HepG2 (cell line): ENCODE measurements around the gene THOP1. TPM values are rescaled to one million over a fixed set of nuclear protein-coding genes. Genes with fewer than 3 reads are reported as not detected.
A peak's percentile ranks its signal among the peaks of the same experiment; 100 is the strongest.

Source experiments
- ATAC-seq: fragments of 200-7000 bp; cut with Tn5 transposase; 3 replicates; pipeline ENCODE4 v1.9.1; 2020; ENCODE audit warnings: mild to moderate bottlenecking, moderate library complexity
- BruUV-seq: library from RNA; stranded (reverse); fragments of 400-500 nt; replicated peaks from 2 replicates; lab custom pipeline; 2021; lab: Mats Ljungman, UMichigan
- CTCF ChIA-PET: fragments of 300-600 bp; formaldehyde crosslinking; extraction: SDS; loops from one replicate; lab custom pipeline; 2021; ENCODE audit warnings: low total read pairs, inconsistent platforms, low intra/inter-chr PET ratio; lab: Yijun Ruan, JAX
- POLR2A ChIA-PET: fragments of 350-600 bp; sonication (Branson Sonifier 250); formaldehyde crosslinking; loops from one replicate; lab custom pipeline; 2020; ENCODE audit warnings: antibody characterized with exemption, inconsistent platforms; lab: Yijun Ruan, JAX
- DNase-seq: peaks from one replicate; pipeline ENCODE4 v3.0.0-alpha.2; 2015; ENCODE audit warnings: low spot score
- FAIRE-seq: peaks from 3 replicates; lab custom pipeline; 2011; peaks lifted over from hg19 to GRCh38; lab: Jason Lieb, UNC
- H2AFZ ChIP-seq: one replicate; pipeline ENCODE4 v1.6.1; 2011; ENCODE audit warnings: low read length, inconsistent platforms
- H3K27ac ChIP-seq: fragments of 300-600 bp; 3 replicates; pipeline ENCODE4 v1.8.0; 2011; ENCODE audit warnings: mixed run types, mild to moderate bottlenecking, mixed read lengths, low read length, inconsistent platforms; ENCODE audit not compliant: insufficient read depth; ENCODE audit errors: extremely low read length
- H3K27me3 ChIP-seq, 2 experiments: fragments of 200-600 bp in 1 of 2; 2 replicates in 1 of 2; 3 replicates in 1 of 2; pipeline versions ENCODE4 v1.6.0 to v1.8.0; 2011; ENCODE audit warnings: low read length in 2 of 2, mild to moderate bottlenecking in 2 of 2, moderate library complexity in 2 of 2, inconsistent platforms in 1 of 2; ENCODE audit not compliant: insufficient read depth in 2 of 2, control insufficient read depth in 1 of 2
- H3K36me3 ChIP-seq, 2 experiments: fragments of 200-600 bp in 1 of 2; replicated peaks in 1 of 2; 2 replicates in 1 of 2; 3 replicates in 1 of 2; pipeline versions ENCODE4 v1.5.1 to v1.8.0; 2011; ENCODE audit warnings: low read length in 2 of 2, inconsistent platforms in 1 of 2; ENCODE audit not compliant: insufficient read depth in 2 of 2, control insufficient read depth in 1 of 2
- H3K4me1 ChIP-seq: 2 replicates; pipeline ENCODE4 v1.5.1; 2012; ENCODE audit warnings: low read length, inconsistent platforms; ENCODE audit not compliant: insufficient read depth
- H3K4me2 ChIP-seq: 2 replicates; pipeline ENCODE4 v1.6.0; 2011; ENCODE audit warnings: low read depth, low read length, inconsistent platforms
- H3K4me3 ChIP-seq, 3 experiments: fragments of 200-600 bp in 1 of 3; sonication (generic), shearing (Covaris generic) in 1 of 3; replicated peaks in 1 of 3; 2 replicates each; pipeline ENCODE4 v1.5.1; 2011 to 2016; ENCODE audit warnings: low read length in 3 of 3, inconsistent platforms in 2 of 3, low read depth in 2 of 3, mild to moderate bottlenecking in 2 of 3, control low read depth in 1 of 3, mixed read lengths in 1 of 3; ENCODE audit not compliant: insufficient read depth in 1 of 3
- H3K79me2 ChIP-seq: one replicate; pipeline ENCODE4 v1.6.1; 2011; ENCODE audit warnings: low read length, inconsistent platforms; ENCODE audit not compliant: insufficient read depth
- H3K9ac ChIP-seq: 2 replicates; pipeline ENCODE4 v1.6.0; 2011; ENCODE audit warnings: mild to moderate bottlenecking, low read depth, low read length, inconsistent platforms; ENCODE audit not compliant: insufficient read depth
- H3K9me3 ChIP-seq: 2 replicates; pipeline ENCODE4 v1.5.1; 2012; ENCODE audit warnings: mild to moderate bottlenecking, low read length
- H4K20me1 ChIP-seq: 2 replicates; pipeline ENCODE4 v1.6.0; 2011; ENCODE audit warnings: inconsistent platforms, mild to moderate bottlenecking, low read length, moderate library complexity; ENCODE audit not compliant: insufficient read depth
- CC2D1A ChIP-seq: sonication (generic); formaldehyde crosslinking; IDR thresholded peaks from 2 replicates; pipeline ENCODE4 v1.8.1; 2023; ENCODE audit warnings: mild to moderate bottlenecking, missing genetic modification reagents
- FOXP1 ChIP-seq, 2 experiments: fragments of 450-650 bp in 1 of 2; IDR thresholded peaks; 2 replicates each; pipeline ENCODE4 v1.6.1; 2017 to 2018; ENCODE audit warnings: antibody characterized with exemption in 1 of 2
- MXI1 ChIP-seq: IDR thresholded peaks from 3 replicates; pipeline ENCODE4 v1.6.1; 2012; ENCODE audit warnings: low read depth, low read length, inconsistent platforms, borderline replicate concordance
- NFIC ChIP-seq: IDR thresholded peaks from 2 replicates; pipeline ENCODE4 v1.6.1; 2012; ENCODE audit warnings: mild to moderate bottlenecking, low read length, inconsistent platforms
- RORA ChIP-seq: sonication (generic); formaldehyde crosslinking; IDR thresholded peaks from 2 replicates; pipeline ENCODE4 v1.5.0; 2020; ENCODE audit warnings: mild to moderate bottlenecking, missing genetic modification reagents, moderate library complexity
- RXRB ChIP-seq: IDR thresholded peaks from 2 replicates; pipeline ENCODE4 v1.6.1; 2016; ENCODE audit warnings: borderline replicate concordance, missing genetic modification reagents, missing compliant biosample characterization
- STAG1 ChIP-seq: sonication (generic); formaldehyde crosslinking; IDR thresholded peaks from 2 replicates; pipeline ENCODE4 v1.4.0; 2020; ENCODE audit warnings: missing genetic modification reagents
- ZNF274 ChIP-seq: sonication (generic); formaldehyde crosslinking; IDR thresholded peaks from 2 replicates; pipeline ENCODE4 v1.5.1; 2020; ENCODE audit warnings: mild to moderate bottlenecking, missing genetic modification reagents
- ZNF30 ChIP-seq: sonication (generic); formaldehyde crosslinking; IDR thresholded peaks from 2 replicates; pipeline ENCODE4 v1.5.0; 2020; ENCODE audit warnings: mild to moderate bottlenecking, missing genetic modification reagents
- ZNF543 ChIP-seq: sonication (generic); formaldehyde crosslinking; IDR thresholded peaks from 2 replicates; pipeline ENCODE4 v1.4.0; 2020; ENCODE audit warnings: mild to moderate bottlenecking, missing genetic modification reagents
- ZNF572 ChIP-seq: sonication (generic); formaldehyde crosslinking; IDR thresholded peaks from 2 replicates; pipeline ENCODE4 v1.5.1; 2020; ENCODE audit warnings: mild to moderate bottlenecking, missing genetic modification reagents
- ZNF615 ChIP-seq: sonication (generic); formaldehyde crosslinking; IDR thresholded peaks from 2 replicates; pipeline ENCODE4 v1.5.0; 2020; ENCODE audit warnings: mild to moderate bottlenecking, missing genetic modification reagents, borderline replicate concordance
- ZNF75D ChIP-seq: sonication (generic); formaldehyde crosslinking; IDR thresholded peaks from 2 replicates; pipeline ENCODE4 v1.8.1; 2023; ENCODE audit warnings: missing genetic modification reagents, mild to moderate bottlenecking, borderline replicate concordance
- ZNF775 ChIP-seq: sonication (generic); formaldehyde crosslinking; IDR thresholded peaks from 2 replicates; pipeline ENCODE4 v1.4.0; 2020; ENCODE audit warnings: missing genetic modification reagents, mild to moderate bottlenecking, moderate library complexity, borderline replicate concordance
- WGBS: methylation state at CpG from one replicate; pipeline ENCODE4 v1.1.6; 2017; ENCODE audit warnings: low lambda C conversion rate; 5-methylcytosine and 5-hydroxymethylcytosine counted together
- in situ Hi-C: cut with HindIII; loops from 2 replicates; pipeline ENCODE4 v1.10.0; 2017; ENCODE audit warnings: low pct_unique_long_range_greater_than_20kb; ENCODE audit not compliant: extremely low pct_ligation_motif_present
- intact Hi-C: fragments of 100-400 bp; cut with micrococcal nuclease; formaldehyde crosslinking; loops from one replicate; pipeline ENCODE4 v1.10.0; 2022; ENCODE audit not compliant: unreplicated experiment
- polyA plus RNA-seq, 8 experiments: library from polyadenylated mRNA; depleted of rRNA in 3 of 8; stranded (reverse) in 7 of 8; unstranded in 1 of 8; fragments of >200 nt; fragmentation: Illumina TruSeq in 4 of 8; extraction: Trizol in 4 of 8; gene quantifications; 2 replicates each; pipeline versions ENCODE4 v1.2.1 to v1.2.3, GENCODE V29; 2011 to 2016; ENCODE audit warnings: low read depth in 4 of 8, missing spikeins in 1 of 8, mixed read lengths in 1 of 8; ENCODE audit not compliant: insufficient read depth in 1 of 8
- total RNA-seq, 5 experiments: library from RNA; depleted of rRNA; stranded (reverse); fragments of >200 nt; fragmentation: Illumina TruSeq; extraction: Trizol; gene quantifications; 2 replicates each; pipeline ENCODE4 v1.2.3, GENCODE V29; 2016; ENCODE audit warnings: low read depth in 1 of 5
- TF ChIP-seq, protein P1 (sequence below): sonication (generic); formaldehyde crosslinking; IDR thresholded peaks from 2 replicates; pipeline ENCODE4 v1.4.0; 2020; ENCODE audit warnings: missing genetic modification reagents
- TF ChIP-seq, protein P2 (sequence below): sonication (generic); formaldehyde crosslinking; conservative IDR thresholded peaks from 2 replicates; pipeline ENCODE4 v1.8.0; 2022; ENCODE audit warnings: missing genetic modification reagents
- TF ChIP-seq, protein P3 (sequence below): sonication (generic); formaldehyde crosslinking; IDR thresholded peaks from 2 replicates; pipeline ENCODE4 v1.4.0; 2020; ENCODE audit warnings: missing genetic modification reagents

Gene THOP1
- total and polyA plus RNA-seq, 2 of the 13 experiments (the other 11 are each of a cell fraction or from before 2014, with no cell fraction given) = 74.4 to 116 TPM

DNA sequence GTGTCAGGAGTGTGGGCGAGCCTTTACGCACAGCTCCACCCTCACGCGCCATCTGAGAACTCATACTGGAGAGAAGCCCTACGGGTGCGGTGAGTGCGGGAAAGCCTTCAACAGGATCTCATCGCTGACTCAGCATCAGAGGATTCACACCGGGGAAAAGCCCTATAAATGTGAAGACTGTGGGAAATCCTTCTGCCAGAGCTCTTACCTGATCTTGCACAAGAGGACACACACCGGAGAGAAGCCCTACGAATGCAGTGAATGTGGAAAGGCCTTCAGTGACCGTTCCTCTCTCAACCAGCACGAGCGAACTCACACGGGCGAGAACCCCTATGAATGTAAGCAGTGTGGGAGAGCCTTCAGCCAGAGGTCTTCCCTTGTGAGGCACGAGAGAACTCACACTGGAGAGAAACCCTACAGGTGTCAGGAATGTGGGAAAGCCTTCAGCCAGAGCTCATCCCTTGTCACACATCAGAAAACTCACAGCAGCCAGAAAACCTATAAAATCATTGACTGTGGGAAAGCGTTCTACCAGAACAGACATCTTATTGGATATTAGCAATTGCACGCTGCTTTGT is 49.1 kb downstream of the THOP1 start:
- ChIA-PET CTCF (no interaction called here), POLR2A (no interaction called here)
- Histone ChIP-seq H3K27me3 (no peaks in the 10 kb centered on the region), H3K27ac (no peak overlapping the region), H4K20me1 (no peaks in the 10 kb centered on the region), H3K4me2 (no peak overlapping the region), H3K4me1 (peaks cover 30% of the 10 kb centered on the region), H3K9ac (no peak overlapping the region), H3K4me3 (no peak overlapping the region), H3K36me3 (peaks cover 4 to 13% of the 10 kb centered on the region in 2 experiments; a peak in 2 of 5 replicates), H3K79me2 (no peaks in the 10 kb centered on the region), H2AFZ (no peak overlapping the region), H3K9me3 (peaks cover 37% of the 10 kb centered on the region)
- intact Hi-C loops (no loop called here), in situ Hi-C loops (no loop called here)
- FAIRE-seq (no peak), ATAC-seq (no peak), DNase-seq (no peak)
- BruUV-seq = no TSS peak
- WGBS = 98% methylated on average over 19 of the region's 19 CpGs
- TF ChIP-seq ZNF30 (no peak), RORA (CRISPR knock-in tag) (no peak), ZNF615 (CRISPR knock-in tag) (no peak), NFIC (no peak), ZNF274 (CRISPR knock-in tag) (peak; percentile 100), CC2D1A (CRISPR knock-in tag) (no peak), MXI1 (no peak), STAG1 (CRISPR knock-in tag) (no peak), ZNF572 (CRISPR knock-in tag) (no peak), ZNF775 (CRISPR knock-in tag) (no peak), ZNF543 (CRISPR knock-in tag) (no peak), ZNF75D (CRISPR knock-in tag) (peak; percentile 94; the same call in 1 of the 2 replicates), RXRB (CRISPR knock-in tag) (no peak), FOXP1 (IDR thresholded peaks at IDR 0.05) (no peak), FOXP1 (CRISPR knock-in tag; IDR thresholded peaks at IDR 0.05) (no peak)
- TF ChIP-seq, protein P1, sequence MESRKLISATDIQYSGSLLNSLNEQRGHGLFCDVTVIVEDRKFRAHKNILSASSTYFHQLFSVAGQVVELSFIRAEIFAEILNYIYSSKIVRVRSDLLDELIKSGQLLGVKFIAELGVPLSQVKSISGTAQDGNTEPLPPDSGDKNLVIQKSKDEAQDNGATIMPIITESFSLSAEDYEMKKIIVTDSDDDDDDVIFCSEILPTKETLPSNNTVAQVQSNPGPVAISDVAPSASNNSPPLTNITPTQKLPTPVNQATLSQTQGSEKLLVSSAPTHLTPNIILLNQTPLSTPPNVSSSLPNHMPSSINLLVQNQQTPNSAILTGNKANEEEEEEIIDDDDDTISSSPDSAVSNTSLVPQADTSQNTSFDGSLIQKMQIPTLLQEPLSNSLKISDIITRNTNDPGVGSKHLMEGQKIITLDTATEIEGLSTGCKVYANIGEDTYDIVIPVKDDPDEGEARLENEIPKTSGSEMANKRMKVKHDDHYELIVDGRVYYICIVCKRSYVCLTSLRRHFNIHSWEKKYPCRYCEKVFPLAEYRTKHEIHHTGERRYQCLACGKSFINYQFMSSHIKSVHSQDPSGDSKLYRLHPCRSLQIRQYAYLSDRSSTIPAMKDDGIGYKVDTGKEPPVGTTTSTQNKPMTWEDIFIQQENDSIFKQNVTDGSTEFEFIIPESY (CRISPR knock-in tag) = peak; percentile 43; the same call in 1 of the 2 replicates
- TF ChIP-seq, protein P2, sequence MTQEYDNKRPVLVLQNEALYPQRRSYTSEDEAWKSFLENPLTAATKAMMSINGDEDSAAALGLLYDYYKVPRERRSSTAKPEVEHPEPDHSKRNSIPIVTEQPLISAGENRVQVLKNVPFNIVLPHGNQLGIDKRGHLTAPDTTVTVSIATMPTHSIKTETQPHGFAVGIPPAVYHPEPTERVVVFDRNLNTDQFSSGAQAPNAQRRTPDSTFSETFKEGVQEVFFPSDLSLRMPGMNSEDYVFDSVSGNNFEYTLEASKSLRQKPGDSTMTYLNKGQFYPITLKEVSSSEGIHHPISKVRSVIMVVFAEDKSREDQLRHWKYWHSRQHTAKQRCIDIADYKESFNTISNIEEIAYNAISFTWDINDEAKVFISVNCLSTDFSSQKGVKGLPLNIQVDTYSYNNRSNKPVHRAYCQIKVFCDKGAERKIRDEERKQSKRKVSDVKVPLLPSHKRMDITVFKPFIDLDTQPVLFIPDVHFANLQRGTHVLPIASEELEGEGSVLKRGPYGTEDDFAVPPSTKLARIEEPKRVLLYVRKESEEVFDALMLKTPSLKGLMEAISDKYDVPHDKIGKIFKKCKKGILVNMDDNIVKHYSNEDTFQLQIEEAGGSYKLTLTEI (CRISPR knock-in tag) = no peak
- TF ChIP-seq, protein P3, sequence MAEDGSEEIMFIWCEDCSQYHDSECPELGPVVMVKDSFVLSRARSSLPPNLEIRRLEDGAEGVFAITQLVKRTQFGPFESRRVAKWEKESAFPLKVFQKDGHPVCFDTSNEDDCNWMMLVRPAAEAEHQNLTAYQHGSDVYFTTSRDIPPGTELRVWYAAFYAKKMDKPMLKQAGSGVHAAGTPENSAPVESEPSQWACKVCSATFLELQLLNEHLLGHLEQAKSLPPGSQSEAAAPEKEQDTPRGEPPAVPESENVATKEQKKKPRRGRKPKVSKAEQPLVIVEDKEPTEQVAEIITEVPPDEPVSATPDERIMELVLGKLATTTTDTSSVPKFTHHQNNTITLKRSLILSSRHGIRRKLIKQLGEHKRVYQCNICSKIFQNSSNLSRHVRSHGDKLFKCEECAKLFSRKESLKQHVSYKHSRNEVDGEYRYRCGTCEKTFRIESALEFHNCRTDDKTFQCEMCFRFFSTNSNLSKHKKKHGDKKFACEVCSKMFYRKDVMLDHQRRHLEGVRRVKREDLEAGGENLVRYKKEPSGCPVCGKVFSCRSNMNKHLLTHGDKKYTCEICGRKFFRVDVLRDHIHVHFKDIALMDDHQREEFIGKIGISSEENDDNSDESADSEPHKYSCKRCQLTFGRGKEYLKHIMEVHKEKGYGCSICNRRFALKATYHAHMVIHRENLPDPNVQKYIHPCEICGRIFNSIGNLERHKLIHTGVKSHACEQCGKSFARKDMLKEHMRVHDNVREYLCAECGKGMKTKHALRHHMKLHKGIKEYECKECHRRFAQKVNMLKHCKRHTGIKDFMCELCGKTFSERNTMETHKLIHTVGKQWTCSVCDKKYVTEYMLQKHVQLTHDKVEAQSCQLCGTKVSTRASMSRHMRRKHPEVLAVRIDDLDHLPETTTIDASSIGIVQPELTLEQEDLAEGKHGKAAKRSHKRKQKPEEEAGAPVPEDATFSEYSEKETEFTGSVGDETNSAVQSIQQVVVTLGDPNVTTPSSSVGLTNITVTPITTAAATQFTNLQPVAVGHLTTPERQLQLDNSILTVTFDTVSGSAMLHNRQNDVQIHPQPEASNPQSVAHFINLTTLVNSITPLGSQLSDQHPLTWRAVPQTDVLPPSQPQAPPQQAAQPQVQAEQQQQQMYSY (CRISPR knock-in tag) = no peak
